NT2/D1 (cell line): ENCODE data around the gene TMEM237.

Experiments used
- YY1 ChIP-seq: IDR thresholded peaks from 2 replicates; pipeline ENCODE4 v1.6.1; 2011; ENCODE audit not compliant: insufficient read length, insufficient read depth
- ZNF274 ChIP-seq: IDR thresholded peaks from 2 replicates; pipeline ENCODE4 v1.6.1; 2011; ENCODE audit warnings: mild to moderate bottlenecking, low read depth, low read length

GRCh38 chr2:201607568-201607967 is 35.7 kb downstream of the TMEM237 start:
- no peak for TF ChIP-seq YY1
- TF ChIP-seq ZNF274: no peak
